H1 (cell line): ENCODE data around the gene ARHGAP32. TPM values are rescaled to one million over a fixed set of nuclear protein-coding genes. Genes with fewer than 3 reads are reported as not detected.
"Not testable (repeated sequence)": the region's sequence is repeated elsewhere in the genome, so short reads cannot be mapped to it uniquely, and the experiment has no call there.

Experiments
- CTCF ChIA-PET: fragments of 300-600 bp; sonication (Branson Sonifier 250); formaldehyde crosslinking; loops from one replicate; lab custom pipeline; 2021; ENCODE audit not compliant: partially characterized antibody; lab: Charles Lee
- POLR2A ChIA-PET: fragments of 300-600 bp; sonication (Branson Sonifier 250); formaldehyde crosslinking; loops from one replicate; lab custom pipeline; 2021; ENCODE audit warnings: inconsistent platforms; ENCODE audit not compliant: partially characterized antibody; lab: Charles Lee
- DNase-seq, 2 experiments: peaks; one replicate each; pipeline versions ENCODE4 v3.0.0 to v3.0.0-alpha.2; 2010 to 2022; ENCODE audit warnings: low spot score in 2 of 2, low read depth in 1 of 2, mixed read lengths in 1 of 2
- FAIRE-seq: peaks from 2 replicates; lab custom pipeline; 2011; peaks lifted over from hg19 to GRCh38; lab: Jason Lieb, UNC
- H2AFZ ChIP-seq: 2 replicates; pipeline ENCODE4 v1.8.1; 2012; ENCODE audit warnings: low read length, inconsistent platforms
- H2AK5ac ChIP-seq: 2 replicates; pipeline ENCODE4 v1.6.1; 2013; ENCODE audit warnings: low read depth, low read length
- H2BK120ac ChIP-seq: replicated peaks from 2 replicates; pipeline ENCODE3; 2013; ENCODE audit warnings: low read depth, low read length, inconsistent platforms
- H2BK12ac ChIP-seq: 2 replicates; pipeline ENCODE4 v1.6.1; 2013; ENCODE audit warnings: low read depth, low read length
- H2BK15ac ChIP-seq: 2 replicates; pipeline ENCODE4 v1.6.1; 2013; ENCODE audit warnings: low read length
- H2BK20ac ChIP-seq: 2 replicates; pipeline ENCODE4 v1.6.1; 2013; ENCODE audit warnings: low read length
- H2BK5ac ChIP-seq: 2 replicates; pipeline ENCODE4 v1.6.1; 2013; ENCODE audit warnings: low read depth, low read length
- H3K14ac ChIP-seq: 2 replicates; pipeline ENCODE4 v1.6.1; 2013; ENCODE audit warnings: inconsistent platforms; ENCODE audit not compliant: insufficient read length
- H3K18ac ChIP-seq: 2 replicates; pipeline ENCODE4 v1.6.1; 2013; ENCODE audit warnings: low read length; ENCODE audit errors: extremely low read depth
- H3K23ac ChIP-seq: 2 replicates; pipeline ENCODE4 v1.6.1; 2013; ENCODE audit warnings: inconsistent platforms; ENCODE audit not compliant: insufficient read length
- H3K23me2 ChIP-seq: 2 replicates; pipeline ENCODE4 v1.6.1; 2013; ENCODE audit warnings: low read depth, low read length
- H3K27ac ChIP-seq: 2 replicates; pipeline ENCODE4 v1.6.1; 2011; ENCODE audit warnings: low read depth, low read length, inconsistent platforms
- H3K27me3 ChIP-seq, 4 experiments: replicated peaks in 1 of 4; 1 replicate in 1 of 4; 2 replicates in 3 of 4; pipeline versions ENCODE4 v1.6.1 to v1.8.1; 2011 to 2013; ENCODE audit warnings: low read length in 3 of 4, mild to moderate bottlenecking in 3 of 4, inconsistent platforms in 2 of 4, mixed read lengths in 2 of 4, moderate library complexity in 1 of 4; ENCODE audit not compliant: control insufficient read depth in 3 of 4, insufficient read depth in 3 of 4; ENCODE audit errors: extremely low read depth in 1 of 4
- H3K36me3 ChIP-seq, 4 experiments: 2 replicates each; pipeline versions ENCODE4 v1.6.1 to v1.8.1; 2011 to 2013; ENCODE audit warnings: mild to moderate bottlenecking in 4 of 4, low read length in 3 of 4, moderate library complexity in 2 of 4, control low read depth in 1 of 4, inconsistent platforms in 1 of 4; ENCODE audit not compliant: insufficient read depth in 4 of 4, control insufficient read depth in 2 of 4
- H3K4ac ChIP-seq: replicated peaks from 2 replicates; pipeline ENCODE3; 2013; ENCODE audit warnings: low read length, low read depth, mixed read lengths, inconsistent platforms; ENCODE audit not compliant: insufficient read length
- H3K4me1 ChIP-seq, 4 experiments: replicated peaks in 1 of 4; 1 replicate in 1 of 4; 2 replicates in 3 of 4; pipeline versions ENCODE4 v1.6.1 to v1.8.1; 2011 to 2013; ENCODE audit warnings: low read length in 3 of 4, inconsistent platforms in 2 of 4, mixed read lengths in 1 of 4; ENCODE audit not compliant: insufficient read depth in 4 of 4, control insufficient read depth in 3 of 4
- H3K4me2 ChIP-seq, 2 experiments: 2 replicates each; pipeline versions ENCODE4 v1.6.1 to v1.8.1; 2011 to 2013; ENCODE audit warnings: low read depth in 2 of 2, low read length in 2 of 2, control low read depth in 1 of 2, inconsistent platforms in 1 of 2, mild to moderate bottlenecking in 1 of 2; ENCODE audit not compliant: insufficient read depth in 1 of 2
- H3K4me3 ChIP-seq, 4 experiments: fragments of 200-600, 300-600 bp in 1 of 4; sonication (generic), shearing (Covaris generic), sonication (Bioruptor Twin) in 1 of 4; 2 replicates each; pipeline versions ENCODE4 v1.5.1 to v1.8.1; 2011 to 2016; ENCODE audit warnings: low read length in 4 of 4, low read depth in 3 of 4, control low read depth in 2 of 4, inconsistent platforms in 2 of 4, mild to moderate bottlenecking in 2 of 4, mixed read lengths in 1 of 4, moderate library complexity in 1 of 4; ENCODE audit not compliant: insufficient read depth in 2 of 4; ENCODE audit errors: extremely low read depth in 1 of 4
- H3K56ac ChIP-seq: replicated peaks from 2 replicates; pipeline ENCODE3; 2013; ENCODE audit warnings: low read depth, mild to moderate bottlenecking, mixed read lengths, low read length, inconsistent platforms; ENCODE audit not compliant: insufficient read length
- H3K79me1 ChIP-seq: 2 replicates; pipeline ENCODE4 v1.6.1; 2013; ENCODE audit warnings: low read depth, low read length, control low read depth
- H3K79me2 ChIP-seq, 2 experiments: 2 replicates each; pipeline versions ENCODE4 v1.6.1 to v1.8.1; 2012 to 2013; ENCODE audit warnings: low read length in 2 of 2, mild to moderate bottlenecking in 2 of 2, inconsistent platforms in 1 of 2; ENCODE audit not compliant: insufficient read depth in 2 of 2, control insufficient read depth in 1 of 2
- H3K9ac ChIP-seq, 4 experiments: replicated peaks in 1 of 4; 1 replicate in 1 of 4; 2 replicates in 3 of 4; pipeline versions ENCODE4 v1.6.1 to v1.8.1; 2011 to 2013; ENCODE audit warnings: low read depth in 3 of 4, low read length in 3 of 4, control low read depth in 2 of 4, mild to moderate bottlenecking in 2 of 4, moderate library complexity in 2 of 4, inconsistent platforms in 1 of 4; ENCODE audit errors: extremely low read depth in 1 of 4
- H3K9me3 ChIP-seq, 2 experiments: 2 replicates each; pipeline versions ENCODE4 v1.6.1 to v1.8.1; 2012 to 2013; ENCODE audit warnings: mild to moderate bottlenecking in 2 of 2, moderate library complexity in 2 of 2, control low read depth in 1 of 2, inconsistent platforms in 1 of 2, low read depth in 1 of 2, low read length in 1 of 2, mixed read lengths in 1 of 2; ENCODE audit not compliant: insufficient read depth in 2 of 2
- H4K20me1 ChIP-seq, 2 experiments: replicated peaks in 1 of 2; 2 replicates each; pipeline versions ENCODE3 to v1.8.1; 2011 to 2013; ENCODE audit warnings: inconsistent platforms in 2 of 2, low read length in 2 of 2, mild to moderate bottlenecking in 1 of 2; ENCODE audit not compliant: insufficient read depth in 2 of 2, control insufficient read depth in 1 of 2
- H4K5ac ChIP-seq: 2 replicates; pipeline ENCODE4 v1.6.1; 2013; ENCODE audit warnings: low read length, low read depth, mixed read lengths, inconsistent platforms; ENCODE audit not compliant: insufficient read length
- H4K8ac ChIP-seq: 2 replicates; pipeline ENCODE4 v1.8.0; 2013; ENCODE audit warnings: mild to moderate bottlenecking, moderate library complexity, low read length, inconsistent platforms; ENCODE audit not compliant: insufficient read depth; ENCODE audit errors: extremely low read depth
- H4K91ac ChIP-seq: replicated peaks from 2 replicates; pipeline ENCODE3; 2013; ENCODE audit warnings: low read length, mixed read lengths, inconsistent platforms; ENCODE audit not compliant: insufficient read length
- FOSL1 ChIP-seq: IDR thresholded peaks from 2 replicates; pipeline ENCODE4 v1.6.1; 2011; ENCODE audit warnings: mild to moderate bottlenecking, low read depth, low read length, moderate library complexity; ENCODE audit not compliant: insufficient read depth
- GTF2F1 ChIP-seq: IDR thresholded peaks from 2 replicates; pipeline ENCODE4 v1.6.1; 2012; ENCODE audit warnings: low read depth, low read length, improper control_type of control experiment, borderline replicate concordance
- KDM5A ChIP-seq: fragments of 200-600 bp; IDR thresholded peaks from 2 replicates; pipeline ENCODE4 v1.7.1; 2012; ENCODE audit warnings: mild to moderate bottlenecking, low read length, inconsistent platforms, mixed read lengths
- POLR2AphosphoS5 ChIP-seq: IDR thresholded peaks from 2 replicates; pipeline ENCODE4 v1.6.1; 2011; ENCODE audit warnings: low read depth, low read length
- WGBS, 2 experiments: shearing (Covaris generic) in 1 of 2; methylation state at CpG; one replicate each; pipeline versions ENCODE4 v1.1.6 to v1.1.7; 2013 to 2015; ENCODE audit warnings: low lambda C conversion rate in 2 of 2, mixed read lengths in 2 of 2, inconsistent platforms in 1 of 2, low coverage in 1 of 2, missing lambda C conversion rate in 1 of 2; ENCODE audit not compliant: insufficient replicate concordance in 2 of 2, insufficient coverage in 1 of 2, insufficient read length in 1 of 2; ENCODE audit errors: extremely low coverage in 1 of 2, missing lambda C conversion rate in 1 of 2; 5-methylcytosine and 5-hydroxymethylcytosine counted together
- polyA plus RNA-seq, 7 experiments: library from polyadenylated mRNA; depleted of rRNA in 3 of 7; stranded (reverse) in 5 of 7; unstranded in 2 of 7; fragments of >200 nt in 5 of 7; fragments of 200-250 nt in 2 of 7; gene quantifications; 1 replicate in 5 of 7; 2 replicates in 1 of 7; 4 replicates in 1 of 7; pipeline versions ENCODE4 v1.2.1 to v1.2.3, GENCODE V29; 2011 to 2013; ENCODE audit warnings: missing spikeins in 2 of 7, mixed read lengths in 2 of 7
- total RNA-seq: library from RNA; stranded (reverse); fragmentation: NEBNext Ultra II Directional; extraction: Animal tissue kit (Norgen Biotek cat#: 25700); gene quantifications from 2 replicates; pipeline ENCODE4 v1.2.1, GENCODE V29; 2021
- TF ChIP-seq, protein P1 (sequence below): IDR thresholded peaks from 2 replicates; pipeline ENCODE4 v1.6.1; 2011; ENCODE audit warnings: low read depth, mild to moderate bottlenecking, low read length; ENCODE audit not compliant: insufficient read depth

Gene ARHGAP32
- total and polyA plus RNA-seq, 2 of the 8 experiments (the other 6 are each of a cell fraction or from before 2014, with no cell fraction given) = 13.7 to 30.0 TPM

- TF ChIP-seq KDM5A (no peak), POLR2AphosphoS5 (no peak), FOSL1 (no peak), GTF2F1 (no peak)
- TF ChIP-seq, protein P1, sequence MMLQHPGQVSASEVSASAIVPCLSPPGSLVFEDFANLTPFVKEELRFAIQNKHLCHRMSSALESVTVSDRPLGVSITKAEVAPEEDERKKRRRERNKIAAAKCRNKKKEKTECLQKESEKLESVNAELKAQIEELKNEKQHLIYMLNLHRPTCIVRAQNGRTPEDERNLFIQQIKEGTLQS = no peak
Measured at GRCh38 chr11:129131316-129131715, 60.8 kb downstream of the ARHGAP32 start (continued).

DNA sequence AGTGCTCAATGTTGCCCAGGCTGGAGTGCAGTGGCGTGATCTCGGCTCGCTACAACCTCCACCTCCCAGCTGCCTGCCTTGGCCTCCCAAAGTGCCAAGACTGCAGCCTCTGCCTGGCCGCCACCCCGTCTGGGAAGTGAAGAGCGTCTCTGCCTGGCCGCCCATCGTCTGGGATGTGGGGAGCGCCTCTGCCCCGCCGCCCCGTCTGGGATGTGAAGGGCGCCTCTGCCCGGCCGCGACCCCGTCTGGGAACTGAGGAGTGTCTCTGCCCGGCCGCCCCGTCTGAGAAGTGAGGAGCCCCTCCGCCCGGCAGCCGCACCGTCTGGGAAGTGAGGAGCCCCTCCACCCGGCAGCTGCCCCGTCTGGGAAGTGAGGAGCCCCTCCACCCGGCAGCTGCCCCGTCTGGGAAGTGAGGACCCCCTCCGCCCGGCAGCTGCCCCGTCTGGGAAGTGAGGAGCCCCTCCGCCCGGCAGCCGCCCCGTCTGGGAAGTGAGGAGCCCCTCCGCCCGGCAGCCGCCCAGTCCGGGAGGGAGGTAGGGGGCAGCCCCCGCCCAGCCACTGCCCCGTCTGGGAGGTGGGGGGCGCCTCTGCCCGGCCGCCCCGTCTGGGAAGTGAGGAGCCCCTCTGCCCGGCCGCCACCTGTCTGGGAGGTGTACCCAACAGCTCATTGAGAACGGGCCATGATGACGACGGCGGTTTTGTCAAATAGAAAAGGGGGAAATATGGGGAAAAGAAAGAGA, 63.1 kb downstream of the ARHGAP32 start:
- CTCF ChIA-PET = interaction anchor here (0.6 kb wide), 1 partner anchor 298 kb away, joined by 3 read pairs; no protein-coding TSS in a partner anchor
- peaks cover 0 to 26% of the 10 kb centered on the region in 2 experiments; a peak in 2 of 4 replicates for H3K79me2 ChIP-seq
- H2BK20ac ChIP-seq, H2BK15ac ChIP-seq, H4K20me1 ChIP-seq, H3K9ac ChIP-seq, POLR2A ChIA-PET, H3K14ac ChIP-seq, H3K4me2 ChIP-seq, H3K56ac ChIP-seq, H3K36me3 ChIP-seq, H3K79me1 ChIP-seq, H3K4ac ChIP-seq, H3K4me1 ChIP-seq, H2BK12ac ChIP-seq, H4K8ac ChIP-seq, H4K91ac ChIP-seq, H2BK5ac ChIP-seq, H3K27ac ChIP-seq, H2AK5ac ChIP-seq, H2BK120ac ChIP-seq, H3K23me2 ChIP-seq, H4K5ac ChIP-seq, H3K18ac ChIP-seq, H3K9me3 ChIP-seq, H3K27me3 ChIP-seq, H3K23ac ChIP-seq, H3K4me3 ChIP-seq, DNase-seq, FAIRE-seq, H2AFZ ChIP-seq: not testable (repeated sequence)
- WGBS, 2 experiments = 97% methylated on average over 24 of the region's 51 CpGs; no CpG with 5 or more reads in 1 of the 2 experiments
